Measurements from ENCODE around the gene TNIP2. TPM values are rescaled to one million over a fixed set of nuclear protein-coding genes. Genes with fewer than 3 reads are reported as not detected.
"Not testable (repeated sequence)": the region's sequence is repeated elsewhere in the genome, so short reads cannot be mapped to it uniquely, and the experiment has no call there.

The TNIP2 gene
- total RNA-seq, 1 donor from 2014 or later: 122 TPM

- no peak for DNase-seq
These were observed 11.6 kb upstream of the TNIP2 start for GRCh38 chr4:2767705-2768074.

DNA sequence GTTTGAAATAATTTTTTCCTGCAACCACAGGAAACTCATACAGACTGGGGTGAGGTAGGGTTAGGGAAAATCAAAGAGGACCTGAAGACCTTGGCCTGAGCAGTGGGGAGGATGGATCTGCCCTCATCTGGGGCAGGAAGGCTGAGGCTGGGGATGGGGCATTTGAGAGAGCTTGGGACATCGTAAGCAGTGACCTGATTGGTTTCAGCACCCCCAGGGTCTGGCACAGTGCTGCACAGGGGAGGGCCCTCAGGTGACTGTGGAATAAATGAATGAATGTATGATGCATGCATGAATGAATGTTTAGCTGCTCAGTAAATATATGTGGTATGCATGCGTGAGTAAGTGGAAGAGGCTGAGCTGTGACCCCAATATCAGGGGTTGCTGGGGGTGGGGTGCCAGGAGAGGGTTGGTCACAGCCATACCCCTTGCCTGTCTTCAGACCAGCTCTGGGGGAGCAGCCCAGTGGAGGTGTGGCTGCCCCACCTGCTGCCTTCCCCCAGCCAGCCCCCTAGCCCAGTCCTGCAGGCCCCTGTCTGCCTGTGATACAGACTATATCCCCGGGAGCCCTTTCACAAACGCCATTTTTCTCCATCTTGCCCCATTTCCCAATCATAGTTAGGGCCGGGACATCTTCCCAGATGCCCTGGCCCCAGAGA is 11.0 kb upstream of the TNIP2 start:
- DNase-seq: no peak

DNA sequence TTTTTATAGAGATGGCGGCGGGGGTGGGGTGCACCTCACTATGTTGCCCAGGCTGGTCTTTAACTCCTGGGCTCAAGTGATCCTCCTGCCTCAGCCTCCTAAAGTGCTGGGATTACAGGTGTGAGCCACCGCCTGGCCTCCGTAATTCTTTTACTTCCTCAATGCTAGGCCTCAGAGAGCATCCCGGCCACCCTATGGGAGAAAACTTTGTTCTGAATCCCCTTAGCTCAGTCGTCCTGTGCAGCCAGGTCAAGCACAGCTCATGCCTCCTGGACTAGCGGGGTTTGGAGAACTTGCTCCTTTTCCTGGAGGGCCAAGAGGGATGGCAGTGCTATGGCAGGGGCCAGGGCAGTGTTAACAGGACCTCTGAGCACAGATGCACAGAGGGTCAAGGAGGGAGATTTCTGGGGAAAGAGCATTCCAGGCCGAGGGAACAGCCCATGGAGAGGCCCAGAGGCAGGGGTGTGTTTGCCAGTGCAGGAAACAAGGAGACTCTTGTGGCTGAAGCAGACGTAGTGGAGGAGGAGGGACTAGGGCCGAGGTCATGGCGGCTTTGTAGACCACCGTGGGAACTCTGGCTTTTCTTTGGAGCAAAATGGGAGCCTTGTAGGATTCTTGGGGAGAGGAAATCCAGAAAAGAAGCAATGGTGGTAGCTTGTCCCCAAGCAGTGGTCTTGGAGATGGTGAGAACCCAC is 9.8 kb upstream of the TNIP2 start:
- no peak for DNase-seq

DNA sequence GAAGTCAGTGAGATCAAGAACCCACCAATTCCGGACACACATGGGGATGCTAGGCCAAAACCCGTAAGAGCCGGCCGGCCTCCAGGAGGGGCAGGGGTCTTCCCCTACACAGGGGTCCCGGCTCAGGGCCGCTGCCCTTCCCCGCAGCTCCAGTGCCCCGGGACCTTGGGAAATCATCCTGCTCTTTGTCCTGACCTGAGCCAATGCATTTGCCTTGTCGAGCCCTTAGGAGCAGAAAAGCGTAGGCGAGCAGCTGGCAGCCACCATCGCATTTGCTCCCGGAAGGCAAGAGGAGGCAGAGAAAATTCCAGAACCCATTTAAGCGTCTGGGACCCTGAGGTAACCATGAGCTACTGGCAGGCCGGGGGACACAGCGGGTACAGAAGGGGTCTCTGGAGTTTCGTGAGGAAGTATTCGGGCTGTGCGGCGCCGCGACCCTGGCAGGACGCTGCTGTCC is 7.4 kb upstream of the TNIP2 start:
- DNase-seq: peak; percentile 32

DNA sequence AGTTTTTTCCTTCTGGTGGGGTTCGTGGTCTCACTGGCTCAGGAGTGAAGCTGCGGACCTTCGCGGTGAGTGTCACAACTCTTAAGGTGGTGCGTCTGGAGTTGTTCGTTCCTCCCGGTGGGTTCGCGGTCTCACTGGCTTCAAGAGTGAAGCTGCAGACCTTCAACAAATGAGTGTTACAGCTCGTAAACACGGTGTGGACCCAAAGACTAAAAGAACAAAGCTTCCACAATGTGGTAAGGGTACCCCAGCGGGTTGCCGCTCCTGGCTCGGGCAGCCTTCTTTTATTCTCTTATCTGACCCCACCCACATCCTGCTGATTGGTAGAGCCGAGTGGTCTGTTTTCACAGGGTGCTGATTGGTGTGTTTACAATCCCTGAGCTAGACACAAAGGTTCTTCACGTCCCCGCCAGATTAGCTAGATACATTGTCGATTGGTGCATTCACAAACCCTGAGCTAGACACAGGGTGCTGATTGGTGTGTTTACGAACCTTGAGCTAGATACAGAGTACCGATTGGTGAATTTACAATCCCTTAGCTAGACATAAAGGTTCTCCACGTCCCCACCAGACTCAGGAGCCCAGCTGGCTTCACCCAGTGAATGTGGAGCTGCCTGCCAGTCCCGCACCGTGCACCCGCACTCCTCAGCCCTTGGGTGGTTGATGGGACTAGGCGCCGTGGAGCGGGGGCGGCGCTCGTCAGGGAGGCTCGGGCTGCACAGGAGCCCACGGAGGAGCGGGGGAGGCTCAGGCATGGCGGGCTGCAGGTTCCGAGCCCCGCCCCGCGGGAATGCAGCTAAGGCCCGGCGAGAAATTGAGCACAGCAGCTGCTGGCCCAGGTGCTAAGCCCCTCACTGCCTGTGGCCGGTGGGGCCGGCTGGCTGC is 6.6 kb upstream of the TNIP2 start:
- not testable (repeated sequence) for DNase-seq

GRCh38 chr4:2762048-2762447 is 5.9 kb upstream of the TNIP2 start:
- DNase-seq: no peak

GRCh38 chr4:2761035-2761923 is 5.1 kb upstream of the TNIP2 start:
- peak; percentile 73 for DNase-seq

DNA sequence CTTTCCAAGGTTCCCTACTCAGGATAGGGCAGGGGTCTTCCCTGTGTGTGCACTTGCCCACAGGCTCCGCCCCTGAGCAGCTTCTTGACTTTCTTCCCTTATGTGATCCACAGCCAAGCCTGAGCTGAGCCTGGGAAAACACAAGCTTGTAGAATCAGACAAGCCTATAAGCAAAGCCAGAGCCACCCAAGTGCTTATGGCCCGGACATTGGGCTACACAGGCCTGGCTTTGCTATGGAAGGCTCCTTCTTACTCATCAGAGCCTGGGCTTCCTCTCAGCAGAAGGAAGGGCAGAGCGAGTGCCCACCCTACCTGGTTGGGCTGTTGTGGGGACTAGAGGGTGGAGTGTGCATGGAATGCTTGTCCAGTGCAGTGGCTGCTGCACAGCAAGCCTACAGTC is 1.3 kb upstream of the TNIP2 start:
- no peak for DNase-seq

DNA sequence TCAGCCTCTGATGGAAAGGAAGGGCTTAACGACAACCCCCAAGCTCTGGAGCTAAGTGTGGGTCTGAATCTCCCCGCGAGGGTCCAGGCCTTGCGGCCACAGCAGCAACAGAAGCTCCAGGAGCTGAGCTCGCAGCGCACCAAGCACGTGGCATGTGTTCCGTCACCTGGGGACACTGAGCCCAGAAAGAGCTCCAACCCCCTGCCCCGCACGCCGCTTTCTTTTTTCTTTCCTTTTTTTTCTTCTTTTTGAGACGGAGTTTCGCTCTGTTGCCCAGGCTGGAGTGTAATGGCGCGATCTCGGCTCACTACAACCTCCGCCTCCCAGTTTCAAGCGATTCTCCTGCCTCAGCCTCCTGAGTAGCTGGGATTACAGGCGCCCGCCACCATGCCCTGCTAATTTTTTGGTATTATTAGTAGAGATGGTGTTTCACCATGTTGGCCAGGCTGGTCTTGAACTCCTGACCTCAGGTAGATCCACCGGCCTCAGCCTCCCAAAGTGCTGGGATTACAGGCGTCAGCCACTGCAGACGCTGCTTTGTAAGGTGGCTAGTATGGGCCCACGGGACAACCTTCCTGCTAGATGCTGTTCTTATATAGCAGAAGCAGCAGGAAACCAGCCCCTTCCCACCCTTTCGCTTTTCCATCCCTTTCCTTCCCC is 685 bp upstream of the TNIP2 start:
- DNase-seq: no peak

DNA sequence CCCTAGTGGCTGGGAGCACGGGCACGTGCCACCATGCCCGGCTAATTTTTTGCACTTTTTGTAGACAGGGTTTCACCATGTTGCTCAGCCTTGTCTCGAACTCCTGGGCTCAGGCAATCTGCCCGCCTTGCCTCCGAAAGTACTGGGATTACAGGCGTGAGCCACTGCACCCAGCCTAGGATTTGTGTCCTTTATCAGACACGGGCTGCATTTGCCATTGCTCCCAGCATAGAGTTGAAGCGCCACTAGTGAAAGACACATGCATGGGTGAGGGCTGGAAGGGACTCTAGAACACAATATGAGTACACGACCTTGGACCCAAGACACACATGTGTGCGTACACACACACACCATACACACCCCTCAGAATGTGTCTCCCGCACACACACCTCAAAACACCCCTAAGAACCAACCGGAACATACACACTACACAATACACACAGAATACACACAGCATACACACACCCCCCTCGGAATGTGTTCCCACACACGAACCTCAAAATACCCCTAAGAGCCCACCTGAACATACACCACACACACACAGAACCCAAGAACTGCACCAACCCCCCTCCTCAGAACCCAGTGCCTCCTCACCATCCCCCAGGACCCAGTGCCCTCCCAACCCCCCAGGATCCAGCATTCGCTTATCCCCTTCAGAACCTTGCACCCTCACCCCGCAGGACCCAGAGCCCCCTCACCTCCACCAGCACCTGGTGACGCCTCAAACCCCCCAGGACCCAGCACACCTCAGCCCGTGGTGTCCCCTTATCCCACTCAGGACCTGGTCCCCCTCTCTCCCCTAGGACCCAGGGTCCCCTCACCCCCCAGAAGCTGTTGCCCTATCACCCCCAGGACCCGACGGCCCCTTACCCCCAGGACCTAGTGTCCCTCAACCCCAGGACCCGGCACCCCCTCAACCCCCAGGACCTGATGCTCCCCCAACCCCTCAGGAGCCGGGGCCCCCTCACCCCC is 1.0 kb downstream of the TNIP2 start:
- DNase-seq: no peak

DNA sequence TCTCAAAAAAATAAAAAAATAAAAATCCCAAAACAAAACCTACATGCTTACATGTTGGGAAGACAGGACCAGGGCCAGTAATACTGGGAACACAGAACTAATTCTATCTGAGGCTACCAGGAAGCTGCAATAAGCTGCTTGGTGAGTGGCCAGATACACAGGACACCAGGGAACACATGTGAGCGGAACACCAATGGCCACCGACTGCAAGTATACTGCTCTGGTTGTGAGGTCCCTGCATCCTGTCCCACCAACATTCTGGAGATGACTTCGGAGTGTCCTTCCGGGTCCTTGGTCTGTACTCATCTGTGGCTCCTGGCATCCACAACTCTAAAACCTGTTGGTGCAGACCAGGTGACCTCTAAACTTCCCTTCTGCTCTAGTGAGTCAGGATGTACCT is 2.7 kb downstream of the TNIP2 start:
- DNase-seq: no peak

GRCh38 chr4:2750719-2751605 is 5.2 kb downstream of the TNIP2 start:
- DNase-seq: no peak

GRCh38 chr4:2746891-2747695 is 9.0 kb downstream of the TNIP2 start:
- DNase-seq: peak; percentile 61

DNA sequence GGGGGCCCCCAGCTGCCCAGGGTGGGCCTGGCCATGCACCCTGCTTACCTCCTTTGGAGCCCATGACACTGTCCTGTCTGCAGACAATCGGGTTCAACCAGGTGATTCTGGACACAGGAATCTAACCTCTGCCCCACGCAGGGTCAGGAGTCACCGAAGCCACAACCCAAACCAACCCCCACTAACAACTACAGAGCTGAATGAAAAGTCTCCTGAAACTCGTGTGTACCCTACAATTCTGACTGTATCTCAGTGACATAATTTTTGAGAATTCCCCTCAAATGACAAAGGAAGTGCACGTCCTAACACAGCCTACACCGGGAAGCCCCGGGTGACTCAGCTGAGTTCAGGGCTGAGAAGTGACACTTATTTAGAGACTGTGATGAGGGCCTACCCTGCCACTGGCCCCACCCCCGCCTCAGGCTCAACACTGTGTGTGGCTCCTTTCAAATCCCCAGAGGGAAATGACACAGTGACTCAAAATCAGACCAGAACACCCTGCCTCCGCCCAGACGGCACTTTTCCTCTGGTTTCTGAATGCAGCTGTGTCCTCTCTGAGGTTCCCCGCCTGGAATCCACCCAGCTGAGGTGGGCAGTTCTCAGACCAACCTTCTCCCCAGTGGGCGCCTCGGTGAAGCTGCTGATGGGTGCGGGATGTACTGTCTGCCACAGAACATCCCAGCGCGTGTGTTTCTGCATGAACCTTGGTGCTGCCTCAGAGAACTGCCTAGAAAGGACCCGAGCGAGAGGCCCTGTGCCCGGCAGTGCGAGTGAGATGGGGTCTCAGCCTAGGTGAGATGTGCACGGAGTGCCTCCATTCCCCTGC is 9.9 kb downstream of the TNIP2 start:
- DNase-seq: peak; percentile 72

GRCh38 chr4:2745516-2745915 is 10.6 kb downstream of the TNIP2 start:
- no peak for DNase-seq

GRCh38 chr4:2744576-2745270 is 11.4 kb downstream of the TNIP2 start:
- DNase-seq: no peak
